NCI-H524 treated with DMSO at 0.1 percent for 48 hours (cell line): ENCODE measurements around the gene GRAP2.
"Not testable (repeated sequence)": the region's sequence is repeated elsewhere in the genome, so short reads cannot be mapped to it uniquely, and the experiment has no call there.

ENCODE experiments used
- DNase-seq: peaks from one replicate; lab custom pipeline; 2025; lab: John Stamatoyannopoulos, UW

GRAP2 gene

GRCh38 chr22:39943953-39944872 is 43.3 kb downstream of the GRAP2 start:
- DNase-seq, result no peak

GRCh38 chr22:39946126-39946502 is 45.2 kb downstream of the GRAP2 start:
- DNase-seq, result no peak

- DNase-seq, result no peak
Observed at GRCh38 chr22:39946503-39947219, 45.8 kb downstream of the GRAP2 start.

GRCh38 chr22:39947220-39948216 is 46.6 kb downstream of the GRAP2 start:
- DNase-seq, result no peak

- no peak for DNase-seq
Observed at GRCh38 chr22:39949964-39950737, 49.3 kb downstream of the GRAP2 start.

GRCh38 chr22:39951603-39952293 is 50.9 kb downstream of the GRAP2 start:
- DNase-seq, result not testable (repeated sequence)

GRCh38 chr22:39952347-39952746 is 51.5 kb downstream of the GRAP2 start:
- DNase-seq, result no peak

- no peak for DNase-seq
Observed at GRCh38 chr22:39953101-39953500, 52.2 kb downstream of the GRAP2 start.

- no peak for DNase-seq
Observed at GRCh38 chr22:39954584-39955055, 53.7 kb downstream of the GRAP2 start.

- DNase-seq, result no peak
Observed at GRCh38 chr22:39955675-39956074, 54.8 kb downstream of the GRAP2 start.

- DNase-seq, result no peak
Observed at GRCh38 chr22:39956932-39957664, 56.2 kb downstream of the GRAP2 start.

- no peak for DNase-seq
Observed at GRCh38 chr22:39958009-39958711, 57.3 kb downstream of the GRAP2 start.

GRCh38 chr22:39958949-39959639 is 58.2 kb downstream of the GRAP2 start:
- DNase-seq, result no peak

GRCh38 chr22:39959640-39960447 is 59.0 kb downstream of the GRAP2 start, which contains the start of gene TMA7B:
TSS of gene TMA7B (plus strand) at chr22:39960397. CDS start at chr22:39964375, 3,978 bp downstream.
- DNase-seq, result no peak

GRCh38 chr22:39960791-39961746 is 60.2 kb downstream of the GRAP2 start:
- DNase-seq, result no peak

GRCh38 chr22:39962071-39962470 is 61.2 kb downstream of the GRAP2 start:
- DNase-seq, result no peak
